Nucleus accumbens (tissue), 56 donors: ENCODE measurements around the gene UVRAG.
A peak's percentile ranks its signal among the peaks of the same experiment; 100 is the strongest.
"Not testable (repeated sequence)": the region's sequence is repeated elsewhere in the genome, so short reads cannot be mapped to it uniquely, and the experiment has no call there.

Experiments
- DNase-seq, 56 donors: peaks; one replicate each; lab custom pipeline; 2025; lab: John Stamatoyannopoulos, UW

The UVRAG gene

DNA sequence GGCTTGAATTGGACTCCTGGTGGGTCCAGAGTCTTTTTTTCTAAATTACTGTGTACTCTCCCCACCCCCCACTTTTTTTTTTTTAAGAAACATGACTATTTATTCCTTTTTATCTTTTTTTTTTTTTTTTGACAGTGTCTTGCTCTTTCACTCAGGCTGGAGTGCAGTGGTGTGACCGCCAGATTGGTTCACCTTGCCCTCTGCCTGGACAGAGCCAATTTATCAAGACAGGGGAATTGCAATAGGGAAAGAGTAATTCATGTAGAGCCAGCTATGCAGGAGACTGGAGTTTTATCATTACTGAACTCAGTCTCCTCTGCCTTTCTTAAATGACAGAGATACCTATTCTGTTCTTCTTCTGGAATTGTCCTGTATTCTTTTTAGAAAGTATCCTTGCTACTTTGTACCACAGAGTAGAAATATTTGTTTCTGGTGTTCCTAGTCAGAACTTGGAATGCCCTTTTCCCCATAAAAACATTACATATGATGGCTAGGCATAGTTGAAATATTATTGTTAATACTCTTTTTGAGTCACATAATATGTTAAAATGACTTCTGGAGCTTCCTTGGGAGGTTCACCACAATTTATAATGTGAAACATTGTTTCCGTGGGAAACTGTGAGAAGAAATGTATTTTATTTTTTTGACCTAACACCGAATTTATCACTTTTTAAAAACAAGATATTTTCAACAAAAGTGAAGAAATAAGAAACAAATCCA lies 95.6 kb downstream of the UVRAG start:
- no peak for DNase-seq

DNA sequence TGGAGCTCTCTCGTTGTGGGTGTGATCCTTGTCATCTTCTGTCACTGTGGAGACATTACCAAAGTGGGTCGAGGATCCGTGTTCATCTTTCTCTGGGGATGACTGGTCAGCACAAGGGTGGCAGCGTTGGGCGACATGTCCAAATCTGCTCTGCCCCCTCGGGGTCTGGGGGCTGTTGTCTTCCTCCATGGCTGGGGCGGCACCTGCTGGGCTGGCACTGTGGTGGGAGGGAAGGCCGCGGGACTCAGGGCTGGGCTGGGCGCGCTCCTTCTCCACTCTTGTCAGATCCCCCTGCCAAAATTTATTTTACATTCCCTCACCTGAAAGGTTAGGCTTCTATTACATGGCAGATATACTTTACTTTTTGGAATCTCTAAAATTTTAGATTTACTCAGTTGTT lies 96.4 kb downstream of the UVRAG start:
- no peak for DNase-seq

DNA sequence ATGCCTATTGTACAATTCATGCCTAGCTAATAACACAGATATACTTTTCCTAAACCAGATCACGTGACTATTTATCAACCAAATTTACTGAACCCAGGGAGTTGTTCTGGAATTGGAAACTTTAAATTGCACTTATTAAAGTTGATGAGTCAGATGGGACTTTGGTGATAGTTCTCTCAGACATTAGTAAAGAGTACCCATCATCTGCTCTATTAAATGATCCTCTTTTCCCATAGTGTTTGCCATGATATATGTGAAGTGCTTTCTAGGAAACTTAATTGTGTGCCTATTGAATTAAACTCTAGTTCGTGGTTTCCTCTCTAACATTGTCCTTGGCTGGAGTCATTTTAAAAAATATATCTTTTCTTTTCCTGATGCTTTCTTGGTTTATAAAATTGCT lies 99.0 kb downstream of the UVRAG start:
- DNase-seq, result no peak

DNA sequence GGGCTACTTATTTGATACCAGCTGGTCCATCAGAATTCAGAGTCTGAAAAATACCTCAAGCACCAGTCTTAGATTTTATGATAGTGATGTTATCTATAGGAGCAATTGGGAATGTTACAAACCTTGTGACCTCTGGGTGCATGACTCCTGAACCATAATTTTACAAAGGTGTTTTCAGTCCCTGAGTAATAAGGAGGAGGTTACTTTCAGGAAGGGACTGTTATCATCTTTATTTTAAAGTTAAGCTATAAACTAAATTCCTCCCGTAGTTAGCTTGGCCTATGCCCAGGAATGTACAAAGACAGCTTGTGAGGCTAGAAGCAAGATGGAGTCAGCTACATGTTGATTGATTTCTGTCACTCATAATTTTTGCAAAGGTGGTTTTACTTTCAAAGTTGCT lies 101.9 kb downstream of the UVRAG start:
- no peak for DNase-seq

DNA sequence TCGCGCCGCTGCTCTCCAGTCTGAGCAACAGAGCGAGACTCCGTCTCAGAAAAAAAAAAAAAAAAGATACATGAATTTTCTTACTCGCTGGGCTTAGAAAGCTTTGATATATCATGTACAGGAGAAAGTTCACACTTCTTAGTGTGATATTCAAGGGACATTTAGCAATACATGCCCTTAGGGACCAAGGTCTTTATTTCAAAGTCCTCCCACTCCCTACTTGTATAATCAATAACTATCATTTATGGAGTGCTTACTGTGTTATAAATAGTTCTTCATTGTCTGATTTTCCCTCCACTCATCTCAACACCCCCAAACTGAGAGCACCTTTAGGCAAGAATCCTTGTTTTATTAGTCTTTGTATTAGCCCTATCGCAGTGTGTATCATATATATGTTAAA lies 103.3 kb downstream of the UVRAG start:
- DNase-seq, result no peak

DNA sequence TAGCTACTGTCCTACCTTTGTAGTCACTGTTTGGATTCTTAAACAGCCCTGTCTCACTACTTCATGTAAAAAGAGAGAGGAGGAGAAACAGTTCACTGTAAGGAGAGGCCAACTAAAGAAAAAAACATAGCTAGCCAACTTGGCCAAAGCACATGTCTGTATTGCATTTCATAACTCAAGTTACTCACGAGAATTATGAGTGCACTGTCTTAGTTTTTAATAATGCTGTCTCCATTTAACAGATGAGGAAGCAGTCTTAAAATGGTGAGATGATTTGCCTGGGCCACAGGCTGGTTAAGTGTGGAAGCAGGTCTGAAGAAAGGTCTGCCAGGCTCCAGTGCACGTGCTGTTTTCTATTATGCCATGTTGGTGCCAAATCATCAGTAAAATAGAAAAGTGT lies 104.5 kb downstream of the UVRAG start:
- DNase-seq, result no peak

DNA sequence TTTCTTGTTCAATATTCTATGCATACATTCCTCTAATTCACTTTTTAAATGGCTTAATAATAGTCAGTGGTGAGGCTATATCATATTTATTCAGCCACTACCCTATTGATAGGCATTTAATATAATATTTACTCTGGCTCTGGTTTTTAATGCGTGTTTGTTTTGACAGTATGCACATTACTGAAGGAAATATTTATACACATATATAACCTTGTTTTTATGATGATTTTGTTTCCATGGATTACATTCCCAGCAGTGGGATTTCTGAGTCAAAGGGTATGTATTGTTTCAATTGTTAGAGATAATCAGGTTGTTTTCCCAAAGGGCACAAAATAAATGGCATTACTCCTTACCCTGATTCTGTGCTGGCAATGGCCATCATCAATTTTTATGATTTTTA lies 105.8 kb downstream of the UVRAG start:
- DNase-seq, result no peak

DNA sequence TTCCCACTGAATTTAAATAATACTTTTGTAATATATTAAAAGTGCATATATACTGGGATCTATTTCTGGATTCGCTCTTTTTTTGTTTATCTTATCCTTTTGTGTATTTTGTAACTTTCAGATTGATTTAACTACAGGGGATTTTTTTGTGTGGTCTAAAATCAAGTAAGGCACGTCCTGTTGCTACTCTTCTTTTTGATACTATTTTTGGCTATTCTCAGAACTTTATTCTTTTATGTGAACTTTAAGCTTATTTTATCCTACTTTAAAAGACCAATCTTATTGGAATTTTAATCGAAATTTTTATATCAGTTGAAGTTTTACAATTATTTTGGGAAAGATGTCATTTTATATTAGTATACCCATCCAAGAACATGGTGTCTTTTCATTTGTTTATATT lies 106.8 kb downstream of the UVRAG start:
- DNase-seq, result no peak

DNA sequence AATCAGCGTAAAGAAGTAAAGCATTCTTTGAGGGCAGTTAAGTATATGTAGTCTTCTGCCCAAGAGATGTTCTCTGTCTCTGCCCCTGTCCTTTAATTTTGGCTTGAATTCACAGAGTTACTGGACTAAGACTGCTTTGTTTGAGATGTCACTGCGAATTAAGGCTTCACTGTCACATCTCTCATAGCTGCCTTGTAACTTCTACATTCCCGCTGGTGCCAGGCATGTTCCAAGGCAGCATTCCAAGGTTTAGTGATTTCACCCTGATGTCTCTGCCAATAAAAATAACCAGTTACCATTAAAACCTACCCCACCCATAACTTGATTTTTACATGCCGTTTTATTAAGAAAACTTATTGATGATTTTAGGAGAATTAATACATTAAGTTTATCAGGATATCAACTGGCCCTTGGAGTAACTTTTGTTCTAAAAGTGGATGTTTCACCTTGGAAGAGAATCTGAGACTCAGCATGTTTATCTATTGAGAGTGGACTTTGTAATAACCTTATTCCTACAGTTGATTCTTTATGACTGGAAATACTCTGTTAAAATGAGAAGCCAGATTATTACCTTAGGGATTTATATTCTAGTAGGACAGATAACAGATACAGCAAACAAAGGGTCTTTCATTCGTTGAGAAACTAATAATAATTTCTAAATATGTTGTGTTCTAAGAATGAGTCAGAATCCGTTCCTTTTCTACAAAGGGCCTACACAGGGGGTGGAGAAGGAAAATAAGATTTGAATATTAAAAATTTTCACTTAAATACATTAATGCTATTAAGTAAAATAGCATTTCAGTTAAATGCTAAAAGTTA lies 110.2 kb downstream of the UVRAG start:
- DNase-seq, result peak in 3 of 56 donors; percentile 4 to 9 (median 5)

DNA sequence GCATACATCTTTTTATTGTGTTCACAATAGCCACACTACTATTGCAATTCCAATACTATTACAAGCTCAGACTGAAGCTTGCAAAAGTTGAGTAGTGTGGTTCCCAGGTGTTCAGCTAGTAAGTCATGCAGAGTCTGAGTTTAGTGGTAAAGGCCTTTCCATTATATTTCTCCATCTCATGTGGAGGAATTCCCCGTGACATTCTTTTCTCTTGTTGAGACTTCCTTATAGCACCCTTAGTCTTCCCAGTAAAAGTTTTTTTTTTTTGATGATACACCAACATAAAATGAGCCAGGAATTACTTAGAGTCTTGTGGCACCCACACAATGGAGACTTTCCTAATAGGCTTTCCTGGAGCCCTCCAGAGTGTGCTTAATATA lies 110.8 kb downstream of the UVRAG start:
- no peak for DNase-seq

DNA sequence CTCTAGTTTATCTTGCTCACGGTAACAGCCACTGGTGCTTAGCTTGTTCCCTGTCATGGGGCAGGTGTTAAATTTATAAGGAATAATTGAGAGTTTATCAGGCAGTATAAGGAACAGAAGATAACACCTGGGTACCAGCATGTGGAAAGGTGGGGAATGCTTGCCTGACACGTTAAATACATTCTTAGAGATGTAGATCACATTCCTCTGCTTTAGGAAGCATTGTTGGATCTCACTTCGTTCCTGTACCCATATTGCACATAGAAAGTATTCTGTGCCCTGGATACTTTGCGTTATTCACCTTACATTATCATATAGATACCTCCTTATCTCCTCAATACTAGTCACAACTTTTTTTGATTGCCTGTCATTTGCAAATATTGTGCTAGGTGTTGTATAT lies 114.7 kb downstream of the UVRAG start:
- DNase-seq, result no peak

DNA sequence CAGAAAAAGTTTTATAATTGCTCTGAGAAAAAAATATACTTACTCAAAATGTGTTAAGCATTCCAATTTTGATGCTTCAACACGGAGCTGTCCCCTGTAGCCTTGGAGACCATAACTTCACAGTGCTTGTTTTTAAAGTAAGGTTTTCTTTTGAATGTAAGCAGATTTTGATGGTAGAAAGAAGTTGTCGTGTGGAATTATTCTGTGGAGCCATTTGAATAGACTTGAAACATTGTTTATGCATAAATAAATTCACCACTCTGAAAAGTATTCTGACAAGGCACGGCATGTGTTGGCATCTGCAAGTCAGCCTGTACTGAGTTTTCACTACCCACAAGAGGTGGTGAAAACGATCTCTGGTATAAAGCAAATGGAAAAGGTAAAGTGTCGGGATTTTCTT lies 115.5 kb downstream of the UVRAG start:
- no peak for DNase-seq

DNA sequence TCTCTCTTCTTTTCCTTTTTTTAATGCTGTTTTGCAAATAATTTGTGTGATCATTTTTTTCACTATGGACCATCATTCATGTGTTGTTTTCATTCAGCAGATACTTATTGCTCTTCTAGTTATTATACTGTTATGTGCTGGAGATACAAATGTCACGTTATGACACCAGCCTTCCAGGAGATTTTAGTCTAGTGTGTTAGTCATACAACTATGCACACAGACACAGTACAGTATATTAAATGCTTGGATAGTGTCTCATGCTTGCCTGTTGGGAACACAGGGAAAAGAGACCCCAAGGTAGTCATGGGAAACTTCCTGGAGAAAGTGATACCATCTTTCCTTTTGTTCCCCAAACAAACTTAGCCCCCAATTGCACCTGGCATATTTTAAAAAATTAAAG lies 116.1 kb downstream of the UVRAG start:
- no peak for DNase-seq

DNA sequence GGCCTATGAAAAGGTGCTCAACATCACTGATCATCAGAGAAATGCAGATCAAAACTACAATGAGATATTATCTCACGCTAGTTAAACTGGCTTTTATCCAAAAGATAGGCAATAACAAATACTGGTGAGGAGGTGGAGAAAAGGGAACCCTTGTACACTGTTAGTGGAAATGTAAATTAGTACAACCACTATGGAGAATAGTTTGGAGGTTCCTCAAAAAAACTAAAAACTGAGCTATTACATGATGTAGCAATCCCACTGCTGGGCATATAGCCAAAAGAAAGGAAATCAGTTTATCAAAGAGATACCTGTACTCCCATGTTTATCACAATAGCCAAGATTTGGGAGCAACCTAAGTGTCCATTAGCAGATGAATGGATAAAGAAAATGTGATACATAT lies 118.7 kb downstream of the UVRAG start:
- not testable (repeated sequence) for DNase-seq

DNA sequence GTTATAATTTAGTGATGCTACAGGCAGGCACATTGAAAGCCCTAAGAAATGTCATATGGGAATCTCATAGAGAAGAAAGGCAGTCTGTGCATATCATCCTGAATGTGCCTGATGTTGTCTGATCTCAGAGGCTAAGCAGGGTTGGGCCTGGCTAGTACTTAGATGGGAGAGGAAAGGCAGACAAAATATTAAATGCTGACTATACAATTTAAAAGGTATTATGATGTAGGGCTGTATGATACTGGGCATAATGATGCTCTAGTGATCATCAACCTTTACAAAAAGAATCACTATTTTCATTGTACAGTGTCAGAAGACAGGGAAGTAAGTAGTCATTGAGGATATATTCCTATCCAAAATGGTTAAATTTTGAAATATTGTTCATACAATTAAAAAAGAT lies 119.8 kb downstream of the UVRAG start:
- DNase-seq, result no peak

DNA sequence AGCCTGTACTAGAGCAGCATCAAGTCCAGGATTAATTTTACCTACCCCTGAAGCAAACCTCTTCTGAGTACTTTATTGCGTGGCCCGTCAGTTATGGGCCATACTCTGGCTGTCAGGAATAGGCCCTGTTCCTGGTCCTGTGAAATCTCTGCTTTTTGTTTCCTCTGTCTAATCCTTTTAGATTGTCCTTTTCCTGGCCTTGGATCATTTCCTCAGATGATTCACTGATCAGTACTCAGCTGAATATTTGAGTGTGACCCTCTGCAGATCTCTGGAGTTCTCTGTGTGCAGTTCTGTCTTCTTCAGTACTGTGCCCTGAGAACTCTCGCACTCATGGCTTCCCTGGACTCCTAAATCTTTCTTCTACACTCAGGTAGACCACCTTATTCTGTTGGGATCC lies 123.5 kb downstream of the UVRAG start:
- DNase-seq, result no peak

DNA sequence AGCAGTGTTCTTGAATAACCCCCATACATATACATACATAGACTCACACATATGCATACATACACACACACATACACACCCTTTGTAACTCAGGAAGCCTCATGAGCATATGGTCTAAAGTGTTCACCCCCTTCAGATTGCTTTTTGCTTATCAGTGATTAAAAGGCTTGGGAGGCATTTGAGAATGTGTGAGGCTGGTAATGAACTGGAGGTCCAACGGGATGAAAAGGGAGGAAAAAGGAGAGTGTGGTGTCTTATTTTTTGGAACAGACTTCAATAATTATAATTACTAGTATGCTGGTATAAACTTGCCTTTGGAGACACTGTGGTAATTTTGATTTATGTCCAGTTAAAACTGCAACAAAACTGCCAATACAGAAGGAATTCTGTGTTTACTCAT lies 124.5 kb downstream of the UVRAG start:
- DNase-seq, result no peak

DNA sequence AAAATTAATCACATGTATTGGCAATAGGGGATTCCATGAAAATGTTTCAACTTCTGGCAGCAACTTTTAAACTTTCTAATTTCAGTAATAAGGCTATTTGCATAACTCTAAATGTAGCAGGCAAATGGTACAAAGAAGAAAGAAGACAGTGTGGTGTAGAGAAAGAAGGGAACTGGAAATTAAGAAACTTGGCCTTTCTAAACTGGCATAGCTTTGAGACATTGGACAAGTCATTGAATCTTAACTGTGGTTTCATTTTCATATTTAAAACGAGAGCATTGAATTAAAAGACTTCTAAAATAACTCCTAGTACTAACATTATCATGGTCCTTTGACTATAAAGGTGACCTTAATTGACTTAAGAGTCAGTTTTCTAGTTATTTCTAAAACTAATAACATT lies 125.0 kb downstream of the UVRAG start:
- DNase-seq, result no peak

DNA sequence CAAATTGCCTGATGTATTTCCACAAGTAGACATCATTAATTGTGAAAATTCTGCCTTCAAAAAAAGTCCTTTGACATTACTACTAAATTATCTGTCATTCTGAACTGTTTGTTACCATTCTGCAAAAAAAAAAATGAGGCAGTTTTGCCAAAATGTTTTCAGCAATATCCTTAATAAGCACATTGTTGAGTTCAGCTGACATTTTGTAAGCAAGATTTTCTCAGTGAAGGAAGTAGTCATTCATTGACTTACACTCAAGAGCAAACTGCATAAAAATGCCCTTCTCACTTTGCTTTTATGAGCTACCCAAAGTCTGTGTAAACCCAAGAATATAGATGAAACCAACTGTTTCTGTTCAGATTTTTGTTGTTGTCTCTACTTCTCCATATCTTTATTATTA lies 125.9 kb downstream of the UVRAG start:
- no peak for DNase-seq

DNA sequence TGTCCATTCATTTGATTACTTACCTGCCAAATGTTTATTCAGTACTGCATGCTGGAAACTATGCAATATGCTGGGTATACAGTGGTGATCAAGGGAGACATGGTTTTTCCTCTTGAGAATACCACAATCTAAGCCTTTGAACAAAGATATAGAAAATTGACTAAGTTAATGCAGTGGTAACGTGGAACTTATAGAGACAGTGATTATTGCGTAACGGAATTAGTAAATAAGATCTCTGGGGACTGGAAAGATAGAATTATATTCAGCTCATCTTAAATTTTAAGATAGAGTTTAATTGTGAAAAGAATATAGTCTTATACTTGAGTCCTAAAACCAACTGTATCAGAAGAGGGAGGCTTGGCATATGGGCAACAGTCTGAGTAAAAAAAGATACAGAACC lies 129.5 kb downstream of the UVRAG start:
- no peak for DNase-seq

DNA sequence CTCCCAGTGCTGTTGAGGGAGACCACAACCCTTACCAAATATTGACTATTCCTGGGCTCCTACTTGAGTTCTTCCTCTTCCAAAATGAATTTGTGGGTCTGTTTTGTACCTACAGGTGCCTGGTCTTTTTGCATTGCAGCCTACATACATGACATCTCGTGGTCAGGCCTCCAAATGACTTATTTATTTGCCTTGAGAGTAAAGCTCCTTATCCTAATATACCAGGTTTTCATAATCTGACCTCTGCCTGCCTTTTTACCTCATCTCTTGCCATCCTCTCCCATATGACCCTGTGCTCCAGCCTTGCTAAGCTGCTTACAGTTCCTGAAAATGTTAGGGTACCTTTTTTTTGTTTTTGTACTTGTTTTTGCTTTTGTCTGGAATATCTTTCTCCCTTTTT lies 130.4 kb downstream of the UVRAG start:
- no peak for DNase-seq

DNA sequence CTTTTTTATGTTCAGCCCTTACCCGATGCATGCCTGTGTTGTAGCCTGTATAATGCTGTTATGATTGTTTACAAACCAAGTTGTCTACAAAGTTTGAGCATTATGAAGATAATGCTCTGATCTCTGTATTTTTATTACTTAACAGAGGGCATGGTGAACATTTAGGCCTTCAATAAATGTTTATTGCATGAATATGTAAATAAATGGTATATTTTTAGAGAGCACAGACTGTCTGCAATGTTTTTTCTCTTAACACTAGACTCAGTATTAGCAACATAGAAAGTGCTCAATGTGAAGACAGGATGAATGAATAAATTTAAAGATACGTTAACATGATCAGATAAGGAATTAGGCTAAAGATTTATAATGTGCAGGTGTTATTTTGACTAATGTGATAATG lies 130.9 kb downstream of the UVRAG start:
- no peak for DNase-seq
